ENCODE results near the gene PCDH15.

DNA sequence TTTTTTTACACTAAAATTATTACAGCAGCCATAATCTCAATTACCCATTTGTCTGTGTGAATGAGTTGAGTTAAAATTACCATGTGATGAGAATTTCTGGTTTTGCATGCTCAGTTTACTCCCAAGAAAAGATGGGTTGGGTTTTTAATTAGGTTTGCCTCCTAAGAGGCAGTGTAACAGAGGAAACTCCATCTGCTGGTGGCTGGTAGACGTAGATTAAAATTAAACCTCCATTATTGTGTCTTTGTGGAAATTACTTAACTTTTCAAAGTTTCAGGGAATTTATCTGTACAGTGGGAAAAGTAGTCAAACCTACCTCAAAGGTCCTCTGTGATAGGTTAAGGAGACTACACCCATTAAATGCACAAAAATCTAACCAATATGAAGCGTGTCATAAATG is 954.2 kb downstream of the PCDH15 start:
- TF ChIP-seq MYC (IDR thresholded peaks at IDR 0.05; ENCODE audit: low read depth, low read length): no peak
- TF ChIP-seq MYC (CRISPR knock-in tag; IDR thresholded peaks at IDR 0.05; ENCODE audit: borderline replicate concordance, low read depth): no peak
- TF ChIP-seq, protein P1, sequence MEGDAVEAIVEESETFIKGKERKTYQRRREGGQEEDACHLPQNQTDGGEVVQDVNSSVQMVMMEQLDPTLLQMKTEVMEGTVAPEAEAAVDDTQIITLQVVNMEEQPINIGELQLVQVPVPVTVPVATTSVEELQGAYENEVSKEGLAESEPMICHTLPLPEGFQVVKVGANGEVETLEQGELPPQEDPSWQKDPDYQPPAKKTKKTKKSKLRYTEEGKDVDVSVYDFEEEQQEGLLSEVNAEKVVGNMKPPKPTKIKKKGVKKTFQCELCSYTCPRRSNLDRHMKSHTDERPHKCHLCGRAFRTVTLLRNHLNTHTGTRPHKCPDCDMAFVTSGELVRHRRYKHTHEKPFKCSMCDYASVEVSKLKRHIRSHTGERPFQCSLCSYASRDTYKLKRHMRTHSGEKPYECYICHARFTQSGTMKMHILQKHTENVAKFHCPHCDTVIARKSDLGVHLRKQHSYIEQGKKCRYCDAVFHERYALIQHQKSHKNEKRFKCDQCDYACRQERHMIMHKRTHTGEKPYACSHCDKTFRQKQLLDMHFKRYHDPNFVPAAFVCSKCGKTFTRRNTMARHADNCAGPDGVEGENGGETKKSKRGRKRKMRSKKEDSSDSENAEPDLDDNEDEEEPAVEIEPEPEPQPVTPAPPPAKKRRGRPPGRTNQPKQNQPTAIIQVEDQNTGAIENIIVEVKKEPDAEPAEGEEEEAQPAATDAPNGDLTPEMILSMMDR (IDR thresholded peaks at IDR 0.05 in 2 of 3, conservative IDR thresholded peaks at IDR 0.05 in 1 of 3; ENCODE audit: insufficient read depth in 2 of 3, low read depth in 1 of 3, low read length in 3 of 3): no peak
- TF ChIP-seq, protein P2, sequence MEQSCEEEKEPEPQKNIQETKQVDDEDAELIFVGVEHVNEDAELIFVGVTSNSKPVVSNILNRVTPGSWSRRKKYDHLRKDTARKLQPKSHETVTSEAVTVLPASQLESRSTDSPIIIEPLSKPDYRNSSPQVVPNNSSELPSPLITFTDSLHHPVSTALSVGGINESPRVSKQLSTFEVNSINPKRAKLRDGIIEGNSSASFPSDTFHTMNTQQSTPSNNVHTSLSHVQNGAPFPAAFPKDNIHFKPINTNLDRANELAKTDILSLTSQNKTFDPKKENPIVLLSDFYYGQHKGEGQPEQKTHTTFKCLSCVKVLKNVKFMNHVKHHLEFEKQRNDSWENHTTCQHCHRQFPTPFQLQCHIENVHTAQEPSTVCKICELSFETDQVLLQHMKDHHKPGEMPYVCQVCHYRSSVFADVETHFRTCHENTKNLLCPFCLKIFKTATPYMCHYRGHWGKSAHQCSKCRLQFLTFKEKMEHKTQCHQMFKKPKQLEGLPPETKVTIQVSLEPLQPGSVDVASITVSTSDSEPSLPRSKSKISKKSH (CRISPR knock-in tag; IDR thresholded peaks at IDR 0.05): no peak
- TF ChIP-seq NR2C1 (IDR thresholded peaks at IDR 0.05): no peak
- TF ChIP-seq NR2C1 (tag; IDR thresholded peaks at IDR 0.05): no peak
- TF ChIP-seq POLR2AphosphoS5 (IDR thresholded peaks at IDR 0.05; ENCODE audit: control insufficient read depth, insufficient read depth, low read depth, low read length): no peak
- no peak for TF ChIP-seq L3MBTL2 (IDR thresholded peaks at IDR 0.05)
- no peak for TF ChIP-seq STAT5A (IDR thresholded peaks at IDR 0.05; ENCODE audit: borderline replicate concordance, low read length)
- TF ChIP-seq ATF1 (CRISPR knock-in tag; IDR thresholded peaks at IDR 0.05): no peak
- TF ChIP-seq ATF1 (tag; IDR thresholded peaks at IDR 0.05): no peak

Data from K562 (cell line).